ENCODE results near the gene NEUROD1.

The NEUROD1 gene

GRCh38 chr2:181679544-181679979 lies 755 bp downstream of the NEUROD1 start:
- no peak for DNase-seq

- no peak for DNase-seq
Measured at GRCh38 chr2:181678861-181679543, 1.3 kb downstream of the NEUROD1 start.

GRCh38 chr2:181677912-181678586 lies 2.3 kb downstream of the NEUROD1 start:
- peak; percentile 48 for DNase-seq

GRCh38 chr2:181675254-181675653 lies 5.1 kb downstream of the NEUROD1 start:
- DNase-seq, result no peak

GRCh38 chr2:181674461-181674860 lies 5.9 kb downstream of the NEUROD1 start:
- no peak for DNase-seq

GRCh38 chr2:181673173-181673572 lies 7.1 kb downstream of the NEUROD1 start:
- peak; percentile 32 for DNase-seq

- no peak for DNase-seq
Measured at GRCh38 chr2:181672255-181673008, 7.9 kb downstream of the NEUROD1 start.

GRCh38 chr2:181670632-181671031 lies 9.7 kb downstream of the NEUROD1 start:
- no peak for DNase-seq

GRCh38 chr2:181667234-181667633 lies 13.1 kb downstream of the NEUROD1 start:
- DNase-seq, result no peak

GRCh38 chr2:181662287-181662686 lies 18.0 kb downstream of the NEUROD1 start:
- DNase-seq, result no peak

- no peak for DNase-seq
Measured at GRCh38 chr2:181660181-181660580, 20.1 kb downstream of the NEUROD1 start.

GRCh38 chr2:181658444-181658843 lies 21.9 kb downstream of the NEUROD1 start:
- no peak for DNase-seq

GRCh38 chr2:181657379-181657778 lies 22.9 kb downstream of the NEUROD1 start:
- DNase-seq, result no peak

- no peak for DNase-seq
Measured at GRCh38 chr2:181656450-181657291, 23.6 kb downstream of the NEUROD1 start, which contains the start of gene CERKL. Gene CERKL, minus strand, starts transcription at chr2:181657105. Its CDS starts 99 bp downstream, at chr2:181657006.

GRCh38 chr2:181655519-181655918 lies 24.8 kb downstream of the NEUROD1 start:
- DNase-seq, result no peak

GRCh38 chr2:181649436-181649979 lies 30.8 kb downstream of the NEUROD1 start:
- DNase-seq, result no peak

GRCh38 chr2:181648478-181649155 lies 31.7 kb downstream of the NEUROD1 start:
- no peak for DNase-seq

GRCh38 chr2:181646415-181646987 lies 33.8 kb downstream of the NEUROD1 start:
- DNase-seq, result no peak

- DNase-seq, result no peak
Measured at GRCh38 chr2:181643151-181643550, 37.2 kb downstream of the NEUROD1 start.

- DNase-seq, result no peak
Measured at GRCh38 chr2:181642086-181642485, 38.2 kb downstream of the NEUROD1 start.

- no peak for DNase-seq
Measured at GRCh38 chr2:181639686-181640085, 40.6 kb downstream of the NEUROD1 start.

Data from kidney glomerular epithelial cell (primary cell).